Measurements from ENCODE around the gene UQCC3.

DNA sequence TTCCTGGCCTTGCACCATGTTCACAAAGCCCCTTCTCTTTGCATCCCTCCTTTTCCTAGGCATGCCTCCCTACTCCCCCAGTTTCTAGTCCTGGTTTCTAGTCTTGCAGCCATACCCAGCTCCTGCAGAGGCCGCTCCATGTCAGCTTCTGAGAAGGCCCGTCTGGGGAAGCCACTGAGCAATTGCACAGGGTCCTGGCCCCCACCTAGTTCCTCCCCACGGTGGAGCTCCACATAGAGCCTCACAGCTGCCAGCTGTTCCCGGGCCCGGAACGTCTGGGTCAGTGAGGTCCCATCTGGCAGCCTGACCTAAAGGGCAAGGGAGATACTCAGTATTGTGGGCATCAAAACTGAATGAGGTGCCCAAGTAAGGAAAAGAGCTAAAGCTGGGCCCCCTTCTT, 5.2 kb downstream of the UQCC3 start:
- TF ChIP-seq CTCF (IDR thresholded peaks at IDR 0.05) (no peak), POLR2A (IDR thresholded peaks at IDR 0.05) (no peak)
